ENCODE measurements around the gene RSBN1.

DNA sequence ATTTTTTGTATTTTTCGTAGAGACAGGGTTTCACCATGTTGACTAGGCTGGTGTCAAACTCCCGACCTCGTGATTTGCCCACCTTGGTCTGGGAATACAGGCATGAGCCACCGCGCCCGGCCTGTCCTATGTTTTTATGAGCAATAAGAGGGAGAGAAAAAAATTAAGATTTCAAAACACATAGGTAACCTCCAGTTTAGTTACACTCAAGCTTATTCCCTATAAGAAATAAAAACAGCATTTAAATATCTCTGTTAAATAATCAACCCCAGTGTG, 7.1 kb downstream of the RSBN1 start:
- TF ChIP-seq, protein P1, sequence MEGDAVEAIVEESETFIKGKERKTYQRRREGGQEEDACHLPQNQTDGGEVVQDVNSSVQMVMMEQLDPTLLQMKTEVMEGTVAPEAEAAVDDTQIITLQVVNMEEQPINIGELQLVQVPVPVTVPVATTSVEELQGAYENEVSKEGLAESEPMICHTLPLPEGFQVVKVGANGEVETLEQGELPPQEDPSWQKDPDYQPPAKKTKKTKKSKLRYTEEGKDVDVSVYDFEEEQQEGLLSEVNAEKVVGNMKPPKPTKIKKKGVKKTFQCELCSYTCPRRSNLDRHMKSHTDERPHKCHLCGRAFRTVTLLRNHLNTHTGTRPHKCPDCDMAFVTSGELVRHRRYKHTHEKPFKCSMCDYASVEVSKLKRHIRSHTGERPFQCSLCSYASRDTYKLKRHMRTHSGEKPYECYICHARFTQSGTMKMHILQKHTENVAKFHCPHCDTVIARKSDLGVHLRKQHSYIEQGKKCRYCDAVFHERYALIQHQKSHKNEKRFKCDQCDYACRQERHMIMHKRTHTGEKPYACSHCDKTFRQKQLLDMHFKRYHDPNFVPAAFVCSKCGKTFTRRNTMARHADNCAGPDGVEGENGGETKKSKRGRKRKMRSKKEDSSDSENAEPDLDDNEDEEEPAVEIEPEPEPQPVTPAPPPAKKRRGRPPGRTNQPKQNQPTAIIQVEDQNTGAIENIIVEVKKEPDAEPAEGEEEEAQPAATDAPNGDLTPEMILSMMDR (conservative IDR thresholded peaks at IDR 0.05; ENCODE audit: low read depth, low read length), result no peak
- no peak for TF ChIP-seq EZH2 (IDR thresholded peaks at IDR 0.05; ENCODE audit: low read length, unreplicated experiment)

All from PC-3 (cell line).